Keratinocyte (primary cell): ENCODE measurements around the gene FHAD1. TPM values are rescaled to one million over a fixed set of nuclear protein-coding genes. Genes with fewer than 3 reads are reported as not detected.

Experiments
- DNase-seq: peaks from one replicate; pipeline ENCODE4 v3.0.0-alpha.2; 2011; ENCODE audit warnings: low read depth, missing footprints, low spot score
- FAIRE-seq: peaks from 2 replicates; lab custom pipeline; 2011; peaks lifted over from hg19 to GRCh38; lab: Jason Lieb, UNC
- H2AFZ ChIP-seq: 2 replicates; pipeline ENCODE4 v1.6.0; 2012; ENCODE audit warnings: low read length, control low read depth, inconsistent platforms; ENCODE audit not compliant: control insufficient read depth
- H3K27ac ChIP-seq: 2 replicates; pipeline ENCODE4 v1.5.1; 2011; ENCODE audit warnings: low read length; ENCODE audit not compliant: control insufficient read depth, insufficient read depth
- H3K27me3 ChIP-seq: 3 replicates; pipeline ENCODE4 v1.6.0; 2011; ENCODE audit warnings: low read length; ENCODE audit not compliant: control insufficient read depth, insufficient read depth; ENCODE audit errors: extremely low read depth
- H3K36me3 ChIP-seq, 2 experiments: 2 replicates in 1 of 2; 3 replicates in 1 of 2; pipeline ENCODE4 v1.5.1; 2011; ENCODE audit warnings: low read length in 2 of 2, mild to moderate bottlenecking in 1 of 2; ENCODE audit not compliant: control insufficient read depth in 2 of 2, insufficient read depth in 2 of 2; ENCODE audit errors: extremely low read depth in 1 of 2
- H3K4me1 ChIP-seq: 3 replicates; pipeline ENCODE4 v1.5.1; 2011; ENCODE audit warnings: low read length; ENCODE audit not compliant: control insufficient read depth, insufficient read depth; ENCODE audit errors: extremely low read depth
- H3K4me2 ChIP-seq: 3 replicates; pipeline ENCODE4 v1.6.0; 2011; ENCODE audit warnings: low read depth, low read length; ENCODE audit not compliant: control insufficient read depth, insufficient read depth; ENCODE audit errors: extremely low read depth
- H3K4me3 ChIP-seq, 3 experiments: fragments of 200-600 bp in 1 of 3; sonication (generic) in 1 of 3; 2 replicates in 2 of 3; 3 replicates in 1 of 3; pipeline ENCODE4 v1.5.1; 2011 to 2016; ENCODE audit warnings: low read length in 3 of 3, mild to moderate bottlenecking in 3 of 3, control low read depth in 2 of 3, inconsistent platforms in 1 of 3, low read depth in 1 of 3, mixed read lengths in 1 of 3, mixed run types in 1 of 3, moderate library complexity in 1 of 3; ENCODE audit not compliant: control insufficient read depth in 2 of 3, insufficient read depth in 2 of 3; ENCODE audit errors: extremely low read depth in 1 of 3
- H3K79me2 ChIP-seq: 2 replicates; pipeline ENCODE4 v1.6.0; 2012; ENCODE audit warnings: low read length; ENCODE audit not compliant: control insufficient read depth, insufficient read depth
- H3K9ac ChIP-seq: 3 replicates; pipeline ENCODE4 v1.6.0; 2011; ENCODE audit warnings: low read length; ENCODE audit not compliant: control insufficient read depth, insufficient read depth; ENCODE audit errors: extremely low read depth
- H3K9me1 ChIP-seq: 3 replicates; pipeline ENCODE4 v1.6.0; 2011; ENCODE audit warnings: low read length; ENCODE audit not compliant: control insufficient read depth, insufficient read depth; ENCODE audit errors: extremely low read depth
- H3K9me3 ChIP-seq: 2 replicates; pipeline ENCODE4 v1.5.1; 2012; ENCODE audit warnings: low read depth, low read length; ENCODE audit not compliant: control insufficient read depth
- H4K20me1 ChIP-seq: 3 replicates; pipeline ENCODE4 v1.6.0; 2011; ENCODE audit warnings: low read length; ENCODE audit not compliant: control insufficient read depth, insufficient read depth; ENCODE audit errors: extremely low read depth
- CTCF ChIP-seq, 3 experiments: IDR thresholded peaks in 1 of 3; conservative IDR thresholded peaks in 1 of 3; optimal IDR thresholded peaks in 1 of 3; 2 replicates in 2 of 3; 3 replicates in 1 of 3; pipeline versions ENCODE3 to v1.5.1; 2011; ENCODE audit warnings: low read length in 3 of 3, mild to moderate bottlenecking in 3 of 3, moderate library complexity in 2 of 3, control low read depth in 1 of 3, inconsistent platforms in 1 of 3; ENCODE audit not compliant: insufficient read depth in 2 of 3; ENCODE audit errors: extremely low read depth in 1 of 3
- EZH2 ChIP-seq: IDR thresholded peaks from one replicate; pipeline ENCODE4 v1.6.1; 2012; ENCODE audit warnings: inconsistent platforms, mild to moderate bottlenecking, low read length, moderate library complexity
- dilution Hi-C: fragments of 300-500 bp; cut with MboI; formaldehyde crosslinking; loops from one replicate; pipeline ENCODE4 v1.7.0; 2020; ENCODE audit warnings: low sequenced_read_pairs; ENCODE audit not compliant: extremely low pct_ligation_motif_present
- polyA plus RNA-seq, 5 experiments: library from polyadenylated mRNA; depleted of rRNA in 3 of 5; stranded (reverse) in 3 of 5; stranded (forward) in 1 of 5; unstranded in 1 of 5; fragments of >200 nt; gene quantifications; 1 replicate in 1 of 5; 2 replicates in 3 of 5; 3 replicates in 1 of 5; pipeline versions ENCODE4 v1.2.1 to v1.2.3, GENCODE V29; 2011 to 2012; ENCODE audit warnings: missing spikeins in 2 of 5, low read depth in 1 of 5, low replicate concordance in 1 of 5

The FHAD1 gene
- polyA plus RNA-seq, 1 donor (not counting 4 experiments of a cell fraction or from before 2014, with no cell fraction given): 0.09 TPM

GRCh38 chr1:15283526-15283925 is 36.5 kb downstream of the FHAD1 start:
- Histone ChIP-seq H2AFZ (no peak overlapping the region), H4K20me1 (no peaks in the 10 kb centered on the region), H3K9me3 (no peaks in the 10 kb centered on the region), H3K4me1 (peaks cover 32% of the 10 kb centered on the region), H3K9me1 (no peaks in the 10 kb centered on the region), H3K79me2 (no peaks in the 10 kb centered on the region), H3K9ac (peak overlapping the region; percentile 58), H3K4me3 (no peak overlapping the region), H3K36me3 (no peaks in the 10 kb centered on the region), H3K27me3 (no peaks in the 10 kb centered on the region), H3K4me2 (peak overlapping the region; percentile 72), H3K27ac (peak overlapping the region; percentile 88)
- dilution Hi-C loops: no loop called here
- peak; percentile 84 for DNase-seq
- peak; percentile 98 for FAIRE-seq
- no peak for TF ChIP-seq EZH2
- peak; percentile 49 to 70 (median 61) for TF ChIP-seq CTCF (optimal IDR thresholded peaks at IDR 0.05 in 1 of 3, IDR thresholded peaks at IDR 0.05 in 1 of 3, conservative IDR thresholded peaks at IDR 0.05 in 1 of 3; ENCODE audit: extremely low read depth in 1 of 3, insufficient read depth in 2 of 3, low read length in 3 of 3)

- H3K36me3 ChIP-seq: no peaks in the 10 kb centered on the region
- TF ChIP-seq EZH2: no peak
- no peak for TF ChIP-seq CTCF (optimal IDR thresholded peaks at IDR 0.05 in 1 of 3, IDR thresholded peaks at IDR 0.05 in 1 of 3, conservative IDR thresholded peaks at IDR 0.05 in 1 of 3; ENCODE audit: extremely low read depth in 1 of 3, insufficient read depth in 2 of 3, low read length in 3 of 3)
- no peak overlapping the region for H3K4me2 ChIP-seq
- H3K27me3 ChIP-seq: no peaks in the 10 kb centered on the region
- no peak for FAIRE-seq
- no peaks in the 10 kb centered on the region for H3K9me3 ChIP-seq
- H3K9me1 ChIP-seq: no peaks in the 10 kb centered on the region
- H3K4me3 ChIP-seq: no peak overlapping the region
- no peaks in the 10 kb centered on the region for H4K20me1 ChIP-seq
- dilution Hi-C loops: no loop called here
- no peak overlapping the region for H3K9ac ChIP-seq
- no peaks in the 10 kb centered on the region for H3K79me2 ChIP-seq
- H3K4me1 ChIP-seq: peaks cover 29% of the 10 kb centered on the region
- no peak overlapping the region for H3K27ac ChIP-seq
- H2AFZ ChIP-seq: no peak overlapping the region
- no peak for DNase-seq
Measured at GRCh38 chr1:15286452-15286851, 39.4 kb downstream of the FHAD1 start.
